Ishikawa (cell line): ENCODE measurements around the gene STUM.

ENCODE experiments used
- CEBPB ChIP-seq: IDR thresholded peaks from 2 replicates; pipeline ENCODE4 v1.6.1; 2012
- CREB1 ChIP-seq: IDR thresholded peaks from 2 replicates; pipeline ENCODE4 v1.6.1; 2012; ENCODE audit warnings: low read depth
- EGR1 ChIP-seq: IDR thresholded peaks from 2 replicates; pipeline ENCODE4 v1.6.1; 2012
- EP300 ChIP-seq: IDR thresholded peaks from 2 replicates; pipeline ENCODE4 v1.6.1; 2012; ENCODE audit warnings: borderline replicate concordance
- FOXM1 ChIP-seq: IDR thresholded peaks from 2 replicates; pipeline ENCODE4 v1.6.1; 2012; ENCODE audit warnings: low read depth, borderline replicate concordance
- NFIC ChIP-seq: IDR thresholded peaks from 2 replicates; pipeline ENCODE4 v1.6.1; 2012
- RAD21 ChIP-seq: IDR thresholded peaks from 2 replicates; pipeline ENCODE4 v1.6.1; 2012; ENCODE audit warnings: low read depth
- TAF1 ChIP-seq: IDR thresholded peaks from 2 replicates; pipeline ENCODE4 v1.6.1; 2012; ENCODE audit warnings: low read depth, mild to moderate bottlenecking
- TCF12 ChIP-seq: IDR thresholded peaks from 2 replicates; pipeline ENCODE4 v1.6.1; 2012; ENCODE audit warnings: low read depth
- TEAD4 ChIP-seq: IDR thresholded peaks from 2 replicates; pipeline ENCODE4 v1.6.1; 2012
- YY1 ChIP-seq: IDR thresholded peaks from 2 replicates; pipeline ENCODE4 v1.6.1; 2012; ENCODE audit warnings: low read depth
- ZBTB7A ChIP-seq: IDR thresholded peaks from 2 replicates; pipeline ENCODE4 v1.6.1; 2012; ENCODE audit warnings: low read depth
- TF ChIP-seq, protein P1 (sequence below): IDR thresholded peaks from 2 replicates; pipeline ENCODE4 v1.6.1; 2012; ENCODE audit warnings: low read depth, mild to moderate bottlenecking
- TF ChIP-seq, protein P2 (sequence below): IDR thresholded peaks from 2 replicates; pipeline ENCODE4 v1.6.1; 2012
- TF ChIP-seq, protein P3 (sequence below): IDR thresholded peaks from 2 replicates; pipeline ENCODE4 v1.6.1; 2012

The STUM gene

DNA sequence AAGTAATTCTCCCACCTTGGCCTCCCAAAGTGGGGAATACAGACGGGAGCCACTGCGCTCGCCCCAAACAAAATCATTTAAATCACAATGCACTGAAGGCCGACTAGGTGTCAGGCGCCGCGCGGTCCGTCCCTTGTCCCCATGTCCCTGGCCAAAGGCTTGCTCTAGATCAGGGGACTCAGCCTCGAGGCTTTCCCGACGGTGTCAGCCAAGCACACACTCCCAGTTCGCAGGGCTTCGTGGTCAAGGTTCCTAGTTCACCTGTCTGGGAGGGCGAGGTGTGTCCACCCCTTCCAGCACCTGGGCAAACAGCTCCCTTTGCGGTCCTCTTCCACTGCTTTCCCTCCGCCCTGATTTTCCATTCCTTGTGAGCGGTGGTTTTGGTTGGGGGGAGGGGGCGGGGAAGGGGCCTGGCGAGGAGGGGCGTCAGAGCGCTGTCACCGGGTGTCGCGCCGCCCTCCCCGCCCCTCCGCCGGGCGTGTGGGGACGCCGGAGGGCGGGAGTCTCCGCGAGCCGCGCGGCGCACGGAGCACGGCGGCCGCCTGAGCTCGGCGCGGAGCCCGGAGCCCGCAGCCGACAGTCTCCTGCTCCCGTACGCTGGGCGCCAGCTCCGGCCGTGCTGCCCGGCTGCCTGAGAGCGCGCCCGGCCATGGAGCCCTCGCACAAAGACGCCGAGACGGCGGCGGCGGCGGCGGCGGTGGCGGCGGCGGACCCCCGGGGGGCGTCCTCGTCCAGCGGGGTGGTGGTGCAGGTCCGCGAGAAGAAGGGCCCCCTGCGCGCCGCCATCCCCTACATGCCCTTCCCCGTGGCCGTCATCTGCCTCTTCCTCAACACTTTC, at the start of gene STUM:
Gene STUM (plus strand): TSS at position 509 of the 838 bp plus-strand sequence. CDS start 141 bp downstream, at position 650.
- TF ChIP-seq TEAD4, result no peak
- TF ChIP-seq CEBPB, result no peak
- TF ChIP-seq EGR1, result no peak
- TF ChIP-seq, protein P1, sequence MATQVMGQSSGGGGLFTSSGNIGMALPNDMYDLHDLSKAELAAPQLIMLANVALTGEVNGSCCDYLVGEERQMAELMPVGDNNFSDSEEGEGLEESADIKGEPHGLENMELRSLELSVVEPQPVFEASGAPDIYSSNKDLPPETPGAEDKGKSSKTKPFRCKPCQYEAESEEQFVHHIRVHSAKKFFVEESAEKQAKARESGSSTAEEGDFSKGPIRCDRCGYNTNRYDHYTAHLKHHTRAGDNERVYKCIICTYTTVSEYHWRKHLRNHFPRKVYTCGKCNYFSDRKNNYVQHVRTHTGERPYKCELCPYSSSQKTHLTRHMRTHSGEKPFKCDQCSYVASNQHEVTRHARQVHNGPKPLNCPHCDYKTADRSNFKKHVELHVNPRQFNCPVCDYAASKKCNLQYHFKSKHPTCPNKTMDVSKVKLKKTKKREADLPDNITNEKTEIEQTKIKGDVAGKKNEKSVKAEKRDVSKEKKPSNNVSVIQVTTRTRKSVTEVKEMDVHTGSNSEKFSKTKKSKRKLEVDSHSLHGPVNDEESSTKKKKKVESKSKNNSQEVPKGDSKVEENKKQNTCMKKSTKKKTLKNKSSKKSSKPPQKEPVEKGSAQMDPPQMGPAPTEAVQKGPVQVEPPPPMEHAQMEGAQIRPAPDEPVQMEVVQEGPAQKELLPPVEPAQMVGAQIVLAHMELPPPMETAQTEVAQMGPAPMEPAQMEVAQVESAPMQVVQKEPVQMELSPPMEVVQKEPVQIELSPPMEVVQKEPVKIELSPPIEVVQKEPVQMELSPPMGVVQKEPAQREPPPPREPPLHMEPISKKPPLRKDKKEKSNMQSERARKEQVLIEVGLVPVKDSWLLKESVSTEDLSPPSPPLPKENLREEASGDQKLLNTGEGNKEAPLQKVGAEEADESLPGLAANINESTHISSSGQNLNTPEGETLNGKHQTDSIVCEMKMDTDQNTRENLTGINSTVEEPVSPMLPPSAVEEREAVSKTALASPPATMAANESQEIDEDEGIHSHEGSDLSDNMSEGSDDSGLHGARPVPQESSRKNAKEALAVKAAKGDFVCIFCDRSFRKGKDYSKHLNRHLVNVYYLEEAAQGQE, result no peak; the same call in 1 of the 2 replicates
- TF ChIP-seq, protein P2, sequence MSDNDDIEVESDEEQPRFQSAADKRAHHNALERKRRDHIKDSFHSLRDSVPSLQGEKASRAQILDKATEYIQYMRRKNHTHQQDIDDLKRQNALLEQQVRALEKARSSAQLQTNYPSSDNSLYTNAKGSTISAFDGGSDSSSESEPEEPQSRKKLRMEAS, result no peak; the same call in none of the 2 replicates
- no peak for TF ChIP-seq YY1
- no peak for TF ChIP-seq CREB1
- TF ChIP-seq EP300, result no peak
- TF ChIP-seq RAD21, result no peak
- TF ChIP-seq ZBTB7A, result no peak
- no peak for TF ChIP-seq FOXM1
- TF ChIP-seq, protein P3, sequence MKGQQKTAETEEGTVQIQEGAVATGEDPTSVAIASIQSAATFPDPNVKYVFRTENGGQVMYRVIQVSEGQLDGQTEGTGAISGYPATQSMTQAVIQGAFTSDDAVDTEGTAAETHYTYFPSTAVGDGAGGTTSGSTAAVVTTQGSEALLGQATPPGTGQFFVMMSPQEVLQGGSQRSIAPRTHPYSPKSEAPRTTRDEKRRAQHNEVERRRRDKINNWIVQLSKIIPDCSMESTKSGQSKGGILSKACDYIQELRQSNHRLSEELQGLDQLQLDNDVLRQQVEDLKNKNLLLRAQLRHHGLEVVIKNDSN, result no peak
- no peak for TF ChIP-seq NFIC

DNA sequence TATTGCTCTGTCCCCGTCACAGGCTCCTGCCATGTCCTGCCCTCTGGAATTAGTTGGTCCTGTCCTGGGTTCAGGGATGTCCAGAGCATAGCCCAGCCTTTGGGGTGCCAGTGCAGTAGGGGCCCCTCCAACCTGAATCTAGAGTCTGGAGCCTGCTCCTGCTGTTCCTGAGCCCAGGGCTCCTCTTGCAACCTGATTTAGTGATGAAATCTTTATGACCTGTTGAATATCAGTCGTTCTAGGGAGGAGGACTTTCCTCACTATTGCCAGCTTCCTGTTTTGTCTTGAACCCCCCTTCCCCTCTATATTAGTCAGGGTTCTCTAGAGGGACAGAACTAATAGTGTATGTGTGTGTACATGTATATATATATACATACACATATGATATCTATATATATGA, 42.5 kb upstream of the STUM start:
- no peak for TF ChIP-seq EP300
- no peak for TF ChIP-seq RAD21
- no peak for TF ChIP-seq TAF1
- TF ChIP-seq CREB1, result no peak
- no peak for TF ChIP-seq CEBPB
- no peak for TF ChIP-seq EGR1
- TF ChIP-seq YY1, result no peak

- TF ChIP-seq RAD21 (no peak), EP300 (no peak), YY1 (no peak), TCF12 (no peak), FOXM1 (no peak), TEAD4 (no peak), EGR1 (no peak), CREB1 (no peak), TAF1 (no peak), NFIC (no peak), ZBTB7A (no peak), CEBPB (no peak)
- TF ChIP-seq, protein P2, result no peak
- TF ChIP-seq, protein P3, result no peak
- TF ChIP-seq, protein P1, result no peak
Measured at GRCh38 chr1:226506921-226507320, 41.6 kb upstream of the STUM start.

GRCh38 chr1:226510453-226510852, 38.1 kb upstream of the STUM start:
- TF ChIP-seq ZBTB7A (no peak), TEAD4 (no peak), CREB1 (no peak), TCF12 (no peak), FOXM1 (no peak), CEBPB (no peak), TAF1 (no peak), NFIC (no peak), RAD21 (no peak)
- TF ChIP-seq, protein P1, result no peak
- TF ChIP-seq, protein P2, result no peak
- TF ChIP-seq, protein P3, result no peak
